Glomerular visceral epithelial cell (primary cell): Measurements from ENCODE around the gene SETX.
"Not testable (repeated sequence)": the region's sequence is repeated elsewhere in the genome, so short reads cannot be mapped to it uniquely, and the experiment has no call there.

Source experiments
- DNase-seq: peaks from one replicate; pipeline ENCODE4 v3.0.0-alpha.2; 2016; ENCODE audit errors: extremely low spot score

The SETX gene, protein sequence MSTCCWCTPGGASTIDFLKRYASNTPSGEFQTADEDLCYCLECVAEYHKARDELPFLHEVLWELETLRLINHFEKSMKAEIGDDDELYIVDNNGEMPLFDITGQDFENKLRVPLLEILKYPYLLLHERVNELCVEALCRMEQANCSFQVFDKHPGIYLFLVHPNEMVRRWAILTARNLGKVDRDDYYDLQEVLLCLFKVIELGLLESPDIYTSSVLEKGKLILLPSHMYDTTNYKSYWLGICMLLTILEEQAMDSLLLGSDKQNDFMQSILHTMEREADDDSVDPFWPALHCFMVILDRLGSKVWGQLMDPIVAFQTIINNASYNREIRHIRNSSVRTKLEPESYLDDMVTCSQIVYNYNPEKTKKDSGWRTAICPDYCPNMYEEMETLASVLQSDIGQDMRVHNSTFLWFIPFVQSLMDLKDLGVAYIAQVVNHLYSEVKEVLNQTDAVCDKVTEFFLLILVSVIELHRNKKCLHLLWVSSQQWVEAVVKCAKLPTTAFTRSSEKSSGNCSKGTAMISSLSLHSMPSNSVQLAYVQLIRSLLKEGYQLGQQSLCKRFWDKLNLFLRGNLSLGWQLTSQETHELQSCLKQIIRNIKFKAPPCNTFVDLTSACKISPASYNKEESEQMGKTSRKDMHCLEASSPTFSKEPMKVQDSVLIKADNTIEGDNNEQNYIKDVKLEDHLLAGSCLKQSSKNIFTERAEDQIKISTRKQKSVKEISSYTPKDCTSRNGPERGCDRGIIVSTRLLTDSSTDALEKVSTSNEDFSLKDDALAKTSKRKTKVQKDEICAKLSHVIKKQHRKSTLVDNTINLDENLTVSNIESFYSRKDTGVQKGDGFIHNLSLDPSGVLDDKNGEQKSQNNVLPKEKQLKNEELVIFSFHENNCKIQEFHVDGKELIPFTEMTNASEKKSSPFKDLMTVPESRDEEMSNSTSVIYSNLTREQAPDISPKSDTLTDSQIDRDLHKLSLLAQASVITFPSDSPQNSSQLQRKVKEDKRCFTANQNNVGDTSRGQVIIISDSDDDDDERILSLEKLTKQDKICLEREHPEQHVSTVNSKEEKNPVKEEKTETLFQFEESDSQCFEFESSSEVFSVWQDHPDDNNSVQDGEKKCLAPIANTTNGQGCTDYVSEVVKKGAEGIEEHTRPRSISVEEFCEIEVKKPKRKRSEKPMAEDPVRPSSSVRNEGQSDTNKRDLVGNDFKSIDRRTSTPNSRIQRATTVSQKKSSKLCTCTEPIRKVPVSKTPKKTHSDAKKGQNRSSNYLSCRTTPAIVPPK (N-terminal part only)

DNA sequence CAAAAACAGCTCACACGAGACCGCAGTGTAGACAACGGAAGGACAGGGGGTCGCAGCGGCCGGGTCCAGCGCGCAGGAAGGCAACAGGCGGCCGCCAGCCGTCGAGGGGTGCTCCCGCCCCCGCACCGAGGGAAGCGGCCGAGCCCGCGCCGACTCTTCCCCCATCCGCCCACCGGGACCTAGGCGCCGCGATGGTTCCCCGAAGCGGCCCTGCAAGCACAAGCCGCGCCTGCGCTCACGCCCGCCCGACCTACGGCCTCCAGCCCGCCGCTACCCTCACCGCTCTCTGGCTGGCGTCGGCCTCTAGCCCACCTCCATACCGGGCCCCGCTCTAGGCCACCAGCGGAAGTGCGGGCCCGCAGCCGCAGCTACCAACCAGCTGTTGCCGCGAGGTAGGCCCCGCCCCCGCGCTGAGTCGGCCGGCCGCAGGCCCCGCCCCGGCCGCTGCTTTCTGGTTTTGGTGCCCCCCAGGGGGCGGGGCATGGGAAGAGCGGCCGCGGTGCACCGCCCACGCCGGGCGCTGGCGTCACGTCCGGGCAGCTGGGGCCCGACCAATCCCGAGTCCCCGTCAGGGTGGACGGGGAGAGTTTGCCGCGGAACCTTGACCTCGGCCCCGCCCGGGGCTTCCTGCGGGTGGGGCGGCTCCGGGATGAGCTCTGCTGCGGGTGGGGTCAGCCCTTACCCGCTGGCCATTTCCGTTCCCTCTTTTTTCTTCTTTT, at the start of gene SETX:
TSS of gene SETX (minus strand) at position 350 of the 719 bp plus-strand sequence. CDS start 5,558 bp downstream, outside the sequence.
- DNase-seq = peak; percentile 98

DNA sequence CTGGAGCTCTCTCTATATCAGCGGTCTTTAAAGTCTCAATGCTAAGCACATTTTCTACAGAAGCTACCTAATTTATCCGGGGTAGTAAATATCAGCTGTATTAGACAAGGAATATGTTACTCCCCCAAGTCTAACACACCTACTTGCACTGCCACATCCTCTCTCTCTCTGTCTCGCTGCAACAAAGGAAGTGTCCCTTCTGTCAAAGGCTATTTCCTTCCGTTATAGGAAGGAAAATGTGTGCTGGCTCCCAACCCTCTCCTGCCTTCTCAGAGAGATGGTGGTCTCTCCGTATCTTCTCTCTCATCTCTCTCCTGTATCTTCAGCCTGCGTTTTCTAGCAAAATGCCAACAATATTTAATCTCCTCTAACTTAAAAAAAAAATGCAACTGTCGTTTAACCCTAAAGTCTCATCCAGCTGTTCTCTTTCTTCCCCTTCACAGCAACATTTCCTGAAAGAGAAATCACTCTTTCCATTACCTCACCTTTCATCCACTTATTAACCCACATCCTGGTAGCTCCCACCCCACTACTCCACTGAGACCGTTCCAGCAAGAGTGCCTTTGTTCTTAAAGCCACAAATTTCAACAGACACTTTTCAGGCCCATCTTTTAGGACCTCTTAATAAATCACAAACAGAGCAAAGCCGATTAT, 49.6 kb upstream of the SETX start:
- DNase-seq = peak; percentile 45

DNA sequence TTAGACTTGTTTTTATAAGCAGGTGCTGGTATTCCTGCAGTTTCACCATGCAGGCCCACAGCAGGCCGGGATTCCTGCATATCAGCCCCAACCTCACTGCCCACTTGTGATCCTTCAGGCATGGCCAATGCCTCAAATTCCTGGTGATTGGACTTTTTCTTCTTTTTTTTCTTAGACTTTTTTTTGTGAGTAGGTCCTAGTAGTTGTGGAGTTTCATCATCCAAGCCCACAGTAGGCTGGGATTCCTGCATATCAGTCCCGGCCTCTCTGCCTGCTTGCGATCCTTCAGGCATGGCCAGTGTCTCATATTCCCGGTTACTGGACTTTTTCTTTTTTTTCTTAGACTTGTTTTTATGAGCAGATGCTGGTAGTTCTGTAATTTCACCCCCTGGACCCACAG, 47.0 kb upstream of the SETX start:
- peak; percentile 31 for DNase-seq

DNA sequence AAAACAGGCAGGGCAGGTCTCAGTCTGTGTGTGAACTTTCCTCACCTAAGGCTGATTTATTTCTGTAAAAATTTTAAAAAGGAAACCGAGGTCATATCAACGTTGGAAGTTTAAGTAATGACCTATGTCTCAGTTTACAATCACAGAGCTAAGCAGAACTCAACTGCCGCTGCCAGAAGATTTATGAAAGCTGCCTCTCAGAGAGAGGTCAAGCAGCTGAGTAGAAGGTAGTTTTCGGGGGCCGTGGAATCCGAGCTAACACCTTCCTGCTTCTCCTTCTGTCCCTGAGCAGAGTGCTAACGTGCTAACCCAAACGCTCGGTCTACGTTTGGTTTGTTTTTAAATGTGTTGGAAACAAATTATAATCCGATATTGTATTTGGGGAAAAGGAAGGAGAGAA, 40.8 kb upstream of the SETX start:
- DNase-seq = no peak

DNA sequence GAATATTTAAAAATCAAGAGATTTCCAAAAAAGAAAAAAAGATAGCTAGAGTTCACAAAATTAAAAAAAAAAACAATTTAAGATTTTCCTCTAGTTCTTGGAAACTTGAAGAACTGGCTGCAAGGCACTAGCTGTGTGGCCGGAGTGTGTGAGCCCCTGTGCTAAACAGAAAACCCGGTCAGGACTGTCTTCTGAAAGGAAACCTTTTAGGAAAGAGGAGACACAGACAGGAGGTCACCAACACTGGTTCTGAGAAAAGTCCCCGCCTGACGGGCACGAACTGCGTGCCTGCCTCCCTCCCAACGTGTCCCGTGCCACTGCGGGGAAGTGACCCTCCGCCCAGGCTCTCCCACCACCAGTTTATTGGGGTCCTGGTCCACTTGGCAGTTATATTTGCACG, 36.7 kb upstream of the SETX start:
- no peak for DNase-seq

DNA sequence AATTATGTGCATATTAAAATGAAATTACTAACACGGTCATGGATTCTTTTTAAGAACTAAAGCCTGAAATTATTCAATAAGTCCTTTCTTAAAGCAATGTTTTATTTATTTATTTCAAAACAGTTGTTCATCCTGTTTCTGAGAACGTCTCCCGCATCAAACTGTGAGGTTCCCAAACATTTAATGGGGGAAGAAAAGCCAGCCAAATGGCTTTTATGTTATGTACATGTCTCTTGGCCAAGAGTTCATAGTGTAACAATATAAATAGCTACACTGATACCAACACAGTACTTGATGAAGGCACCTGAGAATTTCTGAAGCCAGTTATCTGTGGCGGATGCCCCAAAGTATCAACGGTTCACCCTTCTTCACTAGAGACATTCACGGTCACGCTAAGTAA, 36.2 kb upstream of the SETX start:
- DNase-seq = no peak

DNA sequence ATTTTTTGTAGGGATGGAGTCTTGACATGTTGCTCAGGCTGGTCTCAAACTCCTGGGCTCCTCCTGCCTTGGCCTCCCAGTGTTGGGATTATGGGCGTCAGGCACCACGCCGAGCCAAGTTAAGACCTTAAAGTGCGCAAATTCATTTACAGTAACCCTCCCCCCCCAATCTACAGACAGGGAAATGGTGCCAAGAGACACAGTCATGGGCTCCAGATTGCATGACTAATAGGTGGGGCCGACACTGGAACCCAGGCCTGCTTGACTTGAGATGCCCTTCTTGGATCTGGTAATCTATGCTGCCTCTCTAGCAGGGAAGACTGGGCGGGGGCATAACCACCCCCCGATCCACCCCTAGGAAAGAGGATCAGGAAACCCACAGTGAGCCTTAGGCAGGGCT, 32.3 kb upstream of the SETX start:
- no peak for DNase-seq

DNA sequence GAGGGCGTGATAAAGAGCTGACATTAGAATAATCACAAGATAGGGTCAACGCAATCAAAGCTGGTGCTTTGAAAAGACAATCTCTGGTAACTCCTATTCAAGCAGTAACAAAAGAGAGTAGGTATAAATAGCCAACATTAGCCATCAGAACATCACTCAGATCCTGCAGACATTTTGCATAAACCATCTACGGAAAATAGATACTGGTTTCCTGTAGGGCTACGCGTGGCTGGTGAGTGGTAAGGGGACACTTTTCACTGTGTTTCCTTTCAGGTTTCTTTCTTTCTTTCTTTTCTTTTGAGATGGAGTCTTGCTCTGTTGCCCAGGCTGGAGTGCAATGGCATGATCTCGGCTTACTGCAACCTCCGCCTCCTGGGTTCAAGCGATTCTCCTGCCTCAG, 29.6 kb upstream of the SETX start:
- DNase-seq = no peak

DNA sequence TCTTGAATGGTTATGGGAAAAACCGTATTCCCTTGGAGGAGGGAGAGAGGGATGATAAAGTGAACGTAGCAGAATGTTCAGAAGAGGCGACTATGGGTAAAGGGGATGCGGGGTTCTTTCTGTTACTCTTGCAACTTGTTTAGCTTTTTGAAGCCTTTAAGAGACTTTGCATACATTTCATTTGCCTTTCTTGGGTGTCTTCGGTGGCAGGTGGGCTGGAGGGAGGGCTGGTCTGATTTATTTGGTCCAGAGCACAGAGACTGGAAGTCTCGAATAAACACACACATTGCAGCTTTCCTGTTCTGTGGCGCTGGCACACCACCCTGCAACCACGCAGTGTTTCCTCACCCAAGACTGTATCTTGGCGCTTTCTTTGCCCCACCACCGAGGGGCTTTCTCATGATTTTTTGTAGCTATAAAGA, 28.7 kb upstream of the SETX start:
- no peak for DNase-seq

DNA sequence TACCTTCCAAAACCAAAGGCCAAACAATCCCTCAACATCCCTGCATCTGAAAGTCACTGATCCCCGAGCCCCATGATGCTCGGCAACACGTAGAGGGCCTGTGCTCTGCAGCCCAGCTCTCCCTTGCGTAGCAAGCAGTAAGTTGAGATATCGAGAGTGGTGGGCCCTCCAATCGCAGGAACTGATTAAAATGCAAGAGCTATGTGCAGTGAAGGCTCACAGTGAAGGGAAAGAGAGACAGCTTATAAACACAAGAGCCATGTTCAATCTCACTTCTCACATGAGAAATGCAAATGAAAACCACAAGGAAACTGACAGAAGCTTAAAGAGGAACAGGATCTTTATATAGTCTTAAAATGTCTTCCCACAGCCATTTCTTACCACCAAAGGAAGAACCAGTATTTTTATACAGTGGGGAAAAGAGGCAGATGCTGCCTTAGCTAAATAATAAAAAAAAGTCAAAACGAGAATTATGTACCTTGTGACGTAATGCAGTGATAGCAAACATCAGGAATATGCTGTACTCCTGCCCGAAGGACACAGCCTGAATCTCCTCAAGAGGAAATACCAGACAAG, 27.3 kb upstream of the SETX start:
- no peak for DNase-seq

DNA sequence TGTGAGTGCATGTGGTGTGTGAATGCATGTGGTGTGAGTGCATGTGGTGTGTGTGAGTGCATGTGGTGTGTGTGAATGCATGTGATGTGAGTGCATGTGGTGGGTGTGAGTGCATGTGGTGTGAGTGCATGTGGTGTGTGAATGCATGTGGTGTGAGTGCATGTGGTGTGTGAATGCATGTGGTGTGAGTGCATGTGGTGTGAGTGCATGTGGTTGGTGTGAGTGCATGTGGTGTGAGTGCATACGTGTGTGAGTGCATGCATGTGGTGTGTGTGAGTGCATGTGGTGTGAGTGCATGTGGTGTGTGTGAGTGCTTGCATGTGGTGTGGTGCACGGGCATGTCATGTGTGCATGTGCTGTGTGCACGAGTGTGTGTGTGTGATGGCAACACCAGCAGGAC, 23.6 kb upstream of the SETX start:
- not testable (repeated sequence) for DNase-seq

DNA sequence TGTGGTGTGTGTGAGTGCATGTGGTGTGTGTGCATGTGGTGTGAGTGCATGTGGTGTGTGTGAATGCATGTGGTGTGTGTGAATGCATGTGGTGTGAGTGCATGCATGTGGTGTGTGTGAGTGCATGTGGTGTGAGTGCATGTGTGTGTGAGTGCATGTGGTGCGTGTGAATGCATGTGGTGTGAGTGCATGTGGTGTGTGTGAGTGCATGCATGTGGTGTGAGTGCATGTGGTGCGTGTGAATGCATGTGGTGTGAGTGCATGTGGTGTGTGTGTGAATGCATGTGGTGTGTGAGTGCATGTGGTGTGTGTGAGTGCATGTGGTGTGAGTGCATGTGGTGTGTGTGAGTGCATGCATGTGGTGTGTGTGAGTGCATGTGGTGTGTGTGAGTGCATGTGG, 23.0 kb upstream of the SETX start:
- not testable (repeated sequence) for DNase-seq

DNA sequence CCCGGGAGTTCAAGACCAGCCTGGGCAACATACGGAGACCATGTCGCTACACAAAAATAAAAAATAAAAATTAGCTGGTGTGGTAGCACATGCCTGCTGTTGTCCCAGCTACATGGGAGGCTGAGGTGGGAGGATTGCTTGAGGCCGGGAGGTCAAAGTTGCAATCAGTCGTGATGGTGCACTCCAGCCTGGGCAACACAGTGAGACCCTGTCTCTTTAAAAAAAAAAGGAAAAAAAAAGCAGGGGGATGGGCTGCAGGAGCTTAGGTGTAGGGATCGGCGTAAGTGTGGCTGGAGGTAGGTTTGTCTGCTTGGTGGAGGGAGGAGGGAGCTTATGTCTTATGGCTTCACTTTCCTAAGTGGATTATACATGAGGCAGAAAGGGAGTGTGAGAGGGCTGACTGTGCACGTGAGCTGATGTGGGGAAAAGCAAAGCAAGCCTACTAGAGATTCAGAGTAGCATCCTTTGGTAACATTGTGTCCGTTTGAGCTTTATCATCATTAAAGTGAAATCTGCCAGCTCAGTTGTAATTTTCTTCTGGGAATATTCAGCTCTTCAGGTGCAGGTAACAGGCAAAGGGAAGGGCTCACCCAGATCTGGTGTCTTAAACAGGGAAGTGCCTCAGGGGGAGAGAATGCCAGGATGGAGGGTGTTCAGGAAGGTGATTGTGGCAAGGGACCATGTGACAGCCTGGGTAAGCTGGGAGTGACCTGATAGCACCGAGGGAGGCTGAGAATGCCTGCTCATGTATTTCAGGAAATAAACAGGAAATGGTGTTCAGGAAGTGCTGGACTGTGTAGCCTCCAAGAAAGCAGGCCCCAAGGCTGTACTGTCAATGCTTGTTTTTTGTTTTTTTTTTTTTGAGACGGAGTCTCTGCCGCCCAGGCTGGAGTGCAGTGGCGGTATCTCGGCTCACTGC, 17.6 kb upstream of the SETX start:
- DNase-seq = no peak

DNA sequence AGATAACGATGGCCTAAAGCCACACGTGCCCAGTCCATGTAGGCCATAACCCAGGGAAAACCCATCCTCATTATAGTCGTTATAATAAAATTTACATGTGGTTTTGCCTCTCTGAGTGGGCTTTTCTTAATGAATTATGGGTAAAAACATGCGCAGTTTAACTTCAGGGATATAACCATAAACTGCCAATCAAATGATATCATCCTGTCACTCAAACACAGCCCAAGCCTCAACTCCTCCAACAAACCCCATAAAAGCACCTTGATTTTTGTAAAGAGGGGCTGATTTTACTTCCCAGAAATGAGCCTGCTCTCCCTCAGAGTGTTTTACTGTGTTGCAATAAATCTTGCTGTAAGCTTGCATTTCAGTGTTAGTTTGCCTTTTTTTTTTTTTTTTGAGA, 15.8 kb upstream of the SETX start:
- no peak for DNase-seq

DNA sequence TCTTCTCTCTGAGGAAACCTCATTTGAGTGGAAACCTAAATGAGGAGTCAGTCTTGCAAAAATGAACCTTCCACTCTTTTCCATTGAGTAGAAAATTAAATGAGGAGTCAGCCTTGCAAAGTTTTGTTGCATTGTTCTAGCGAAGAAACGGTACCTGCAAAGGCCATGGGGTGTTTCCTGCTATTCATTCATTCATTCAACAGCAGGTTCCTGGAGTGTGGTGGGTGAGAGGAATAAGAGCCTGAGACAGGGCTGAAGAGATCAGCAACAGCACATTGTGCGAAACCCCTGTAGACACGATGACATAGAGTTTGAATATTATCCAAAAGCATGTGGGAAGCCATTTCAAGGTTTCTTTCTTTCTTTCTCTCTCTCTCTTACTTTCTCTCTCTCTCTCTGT, 14.6 kb upstream of the SETX start:
- no peak for DNase-seq

DNA sequence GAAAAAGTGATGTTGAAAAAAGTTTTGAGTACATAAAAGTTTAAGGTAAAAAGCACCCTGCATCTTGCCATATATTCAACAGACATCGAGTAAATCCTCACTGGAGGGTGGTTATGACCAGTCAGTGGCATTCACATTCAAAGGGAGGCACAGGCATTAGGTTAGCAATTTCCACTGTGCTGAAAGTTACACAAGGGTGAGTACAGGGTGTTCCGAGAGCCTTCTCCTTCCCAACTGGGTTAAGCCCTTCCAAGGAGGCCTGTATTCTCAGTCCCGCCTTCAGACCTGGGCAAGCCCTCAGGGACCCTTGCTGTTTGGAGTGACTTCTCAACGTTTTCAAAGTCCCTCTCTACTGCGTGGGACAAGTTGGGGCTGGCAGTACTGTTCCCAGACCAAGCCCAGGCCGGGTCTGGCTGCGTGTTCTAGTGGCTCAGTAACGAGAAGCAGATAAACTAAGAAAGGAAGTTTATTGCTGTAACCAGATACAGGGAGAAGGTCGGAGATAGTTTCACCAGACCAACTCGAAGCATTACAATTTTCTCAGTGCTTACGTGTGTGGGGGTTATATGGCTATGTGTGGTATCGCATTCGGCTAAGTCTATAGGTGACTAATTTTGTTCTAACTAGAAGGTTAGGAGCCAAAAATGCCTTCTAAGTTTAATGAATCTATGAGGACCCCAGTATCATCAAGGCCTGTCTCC, 13.0 kb upstream of the SETX start:
- DNase-seq = no peak

DNA sequence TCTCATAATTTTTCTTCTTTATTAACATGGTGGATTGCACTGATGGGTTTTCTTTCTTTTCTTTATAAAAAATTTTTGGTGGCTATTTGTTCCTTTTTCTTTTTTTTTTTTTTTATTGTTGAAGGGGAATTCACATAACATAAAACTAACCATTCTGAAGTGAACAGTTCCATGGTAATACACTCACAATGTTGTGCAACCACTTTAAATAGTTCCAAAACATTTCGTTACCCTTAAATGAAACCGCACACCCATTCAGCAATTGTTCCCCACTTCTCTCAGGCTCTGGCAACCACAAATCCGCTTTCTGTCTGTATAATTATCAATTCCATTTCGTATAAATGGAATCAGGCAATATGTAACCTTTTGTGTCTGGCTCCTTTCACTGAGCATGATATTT, 11.7 kb upstream of the SETX start:
- DNase-seq = no peak

DNA sequence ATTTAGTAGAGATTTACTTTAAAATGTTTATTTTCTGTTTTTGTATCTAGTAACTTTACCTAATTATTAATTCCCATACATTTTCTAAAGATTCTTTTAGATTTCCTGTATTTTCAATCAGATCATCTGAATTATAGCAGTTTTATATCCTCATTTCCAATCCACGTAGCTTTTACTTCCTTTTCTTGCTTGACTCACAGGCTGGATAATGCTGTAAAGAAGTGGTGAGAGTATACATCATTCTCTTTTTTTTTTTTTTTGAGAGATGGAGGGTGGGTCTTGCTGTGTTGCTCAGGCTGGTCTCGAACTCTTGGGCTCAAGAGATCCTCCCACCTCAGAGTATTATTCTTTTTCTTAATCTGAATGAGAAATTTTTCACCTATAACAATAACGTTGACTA, 11.2 kb upstream of the SETX start:
- no peak for DNase-seq

DNA sequence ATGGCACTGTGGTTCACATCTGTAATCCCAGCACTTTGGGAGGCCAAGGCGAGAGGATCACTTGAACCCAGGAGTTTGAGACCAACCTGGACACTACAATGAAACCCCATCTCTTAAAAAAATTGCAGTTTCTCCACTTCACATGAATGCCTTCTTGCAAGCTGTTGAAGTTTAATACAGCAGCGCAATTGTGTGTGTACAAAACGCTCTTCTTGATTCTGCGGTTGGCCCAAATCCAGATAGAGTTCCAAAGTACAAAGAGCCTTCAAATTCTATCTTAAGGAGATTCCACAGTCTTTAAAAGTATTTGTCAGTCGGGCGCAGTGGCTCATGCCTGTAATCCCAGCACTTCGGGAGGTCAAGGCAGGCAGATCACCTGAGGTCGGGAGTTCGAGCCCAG, 9.3 kb upstream of the SETX start:
- no peak for DNase-seq
